K562 (cell line): ENCODE data around the gene PPT2. TPM values are rescaled to one million over a fixed set of nuclear protein-coding genes. Genes with fewer than 3 reads are reported as not detected.

Experiments used
- CBFB ChIP-seq: sonication (generic); formaldehyde crosslinking; IDR thresholded peaks from 2 replicates; pipeline ENCODE4 v1.4.0; 2020; ENCODE audit warnings: mild to moderate bottlenecking, missing genetic modification reagents
- COPS2 ChIP-seq: fragments of 450-650 bp; conservative IDR thresholded peaks from 2 replicates; pipeline ENCODE4 v1.6.1; 2016; ENCODE audit warnings: mild to moderate bottlenecking, moderate library complexity
- ETV1 ChIP-seq: fragments of 450-650 bp; conservative IDR thresholded peaks from 2 replicates; pipeline ENCODE4 v1.6.1; 2016; ENCODE audit warnings: missing genetic modification characterization, control low read depth, low read depth, missing compliant biosample characterization
- HCFC1 ChIP-seq: IDR thresholded peaks from 2 replicates; pipeline ENCODE4 v1.6.1; 2012; ENCODE audit warnings: low read depth, low read length, improper control_type of control experiment
- NFXL1 ChIP-seq: fragments of 450-650 bp; formaldehyde crosslinking; IDR thresholded peaks from 2 replicates; pipeline ENCODE4 v1.4.0; 2021; ENCODE audit warnings: mild to moderate bottlenecking
- RAD51 ChIP-seq: fragments of 450-650 bp; IDR thresholded peaks from 2 replicates; pipeline ENCODE4 v1.7.1; 2016; ENCODE audit warnings: low read depth, mild to moderate bottlenecking, borderline replicate concordance
- SIX5 ChIP-seq, 2 experiments: IDR thresholded peaks; 2 replicates each; pipeline ENCODE4 v1.6.1; 2011; ENCODE audit warnings: low read length in 2 of 2, borderline replicate concordance in 1 of 2, low read depth in 1 of 2, mild to moderate bottlenecking in 1 of 2, moderate library complexity in 1 of 2; ENCODE audit not compliant: insufficient read depth in 1 of 2
- TCFL5 ChIP-seq: fragments of 250-450 bp; sonication (Bioruptor Pico); conservative IDR thresholded peaks from 2 replicates; pipeline ENCODE4 v1.6.1; 2021; ENCODE audit warnings: mild to moderate bottlenecking, moderate library complexity, matching md5 sums
- ZBTB34 ChIP-seq: fragments of 250-450 bp; sonication (Bioruptor Pico); IDR thresholded peaks from 2 replicates; pipeline ENCODE4 v1.8.0; 2021; ENCODE audit warnings: mild to moderate bottlenecking, moderate library complexity
- ZC3H4 ChIP-seq: sonication (generic); formaldehyde crosslinking; IDR thresholded peaks from 2 replicates; pipeline ENCODE4 v1.9.0; 2021; ENCODE audit warnings: missing genetic modification reagents, borderline replicate concordance
- ZNF263 ChIP-seq: sonication (generic); formaldehyde crosslinking; IDR thresholded peaks from 2 replicates; pipeline ENCODE4 v1.8.0; 2022; ENCODE audit warnings: mild to moderate bottlenecking, missing genetic modification reagents, borderline replicate concordance
- polyA plus RNA-seq, 8 experiments: library from polyadenylated mRNA; depleted of rRNA in 4 of 8; stranded (reverse) in 5 of 8; unstranded in 3 of 8; fragments of >200 nt; fragmentation: Nextera tagmentation in 2 of 8; fragmentation: Illumina TruSeq in 1 of 8; extraction: Ambion mirVana in 2 of 8; extraction: Trizol in 1 of 8; gene quantifications; 2 replicates each; pipeline versions ENCODE4 v1.2.1 to v1.2.3, GENCODE V29; 2011 to 2014; ENCODE audit warnings: inconsistent platforms in 1 of 8, missing spikeins in 1 of 8
- total RNA-seq, 7 experiments: library from RNA; depleted of rRNA in 6 of 7; stranded (reverse); fragments of >200 nt in 6 of 7; fragmentation: Illumina TruSeq in 2 of 7; extraction: Trizol in 2 of 7; gene quantifications; 2 replicates each; pipeline versions ENCODE4 v1.2.1 to v1.2.3, GENCODE V29; 2011 to 2021; ENCODE audit warnings: low replicate concordance in 1 of 7
- TF ChIP-seq, protein P1 (sequence below), 2 experiments: fragments of 450-650 bp; IDR thresholded peaks; 2 replicates each; pipeline ENCODE4 v1.6.1; 2016; ENCODE audit warnings: mild to moderate bottlenecking in 2 of 2, borderline replicate concordance in 1 of 2, low read depth in 1 of 2, moderate library complexity in 1 of 2
- TF ChIP-seq, protein P2 (sequence below): IDR thresholded peaks from 2 replicates; pipeline ENCODE4 v1.6.1; 2016; ENCODE audit warnings: missing genetic modification characterization, missing compliant biosample characterization

PPT2 gene
- total and polyA plus RNA-seq, 9 of the 15 experiments (the other 6 are each of a cell fraction or from before 2014, with no cell fraction given), result 27.4 to 98.8 (median 69.9) TPM

GRCh38 chr6:32153564-32154513, at the start of gene PPT2 (continued):
- TF ChIP-seq, protein P1, sequence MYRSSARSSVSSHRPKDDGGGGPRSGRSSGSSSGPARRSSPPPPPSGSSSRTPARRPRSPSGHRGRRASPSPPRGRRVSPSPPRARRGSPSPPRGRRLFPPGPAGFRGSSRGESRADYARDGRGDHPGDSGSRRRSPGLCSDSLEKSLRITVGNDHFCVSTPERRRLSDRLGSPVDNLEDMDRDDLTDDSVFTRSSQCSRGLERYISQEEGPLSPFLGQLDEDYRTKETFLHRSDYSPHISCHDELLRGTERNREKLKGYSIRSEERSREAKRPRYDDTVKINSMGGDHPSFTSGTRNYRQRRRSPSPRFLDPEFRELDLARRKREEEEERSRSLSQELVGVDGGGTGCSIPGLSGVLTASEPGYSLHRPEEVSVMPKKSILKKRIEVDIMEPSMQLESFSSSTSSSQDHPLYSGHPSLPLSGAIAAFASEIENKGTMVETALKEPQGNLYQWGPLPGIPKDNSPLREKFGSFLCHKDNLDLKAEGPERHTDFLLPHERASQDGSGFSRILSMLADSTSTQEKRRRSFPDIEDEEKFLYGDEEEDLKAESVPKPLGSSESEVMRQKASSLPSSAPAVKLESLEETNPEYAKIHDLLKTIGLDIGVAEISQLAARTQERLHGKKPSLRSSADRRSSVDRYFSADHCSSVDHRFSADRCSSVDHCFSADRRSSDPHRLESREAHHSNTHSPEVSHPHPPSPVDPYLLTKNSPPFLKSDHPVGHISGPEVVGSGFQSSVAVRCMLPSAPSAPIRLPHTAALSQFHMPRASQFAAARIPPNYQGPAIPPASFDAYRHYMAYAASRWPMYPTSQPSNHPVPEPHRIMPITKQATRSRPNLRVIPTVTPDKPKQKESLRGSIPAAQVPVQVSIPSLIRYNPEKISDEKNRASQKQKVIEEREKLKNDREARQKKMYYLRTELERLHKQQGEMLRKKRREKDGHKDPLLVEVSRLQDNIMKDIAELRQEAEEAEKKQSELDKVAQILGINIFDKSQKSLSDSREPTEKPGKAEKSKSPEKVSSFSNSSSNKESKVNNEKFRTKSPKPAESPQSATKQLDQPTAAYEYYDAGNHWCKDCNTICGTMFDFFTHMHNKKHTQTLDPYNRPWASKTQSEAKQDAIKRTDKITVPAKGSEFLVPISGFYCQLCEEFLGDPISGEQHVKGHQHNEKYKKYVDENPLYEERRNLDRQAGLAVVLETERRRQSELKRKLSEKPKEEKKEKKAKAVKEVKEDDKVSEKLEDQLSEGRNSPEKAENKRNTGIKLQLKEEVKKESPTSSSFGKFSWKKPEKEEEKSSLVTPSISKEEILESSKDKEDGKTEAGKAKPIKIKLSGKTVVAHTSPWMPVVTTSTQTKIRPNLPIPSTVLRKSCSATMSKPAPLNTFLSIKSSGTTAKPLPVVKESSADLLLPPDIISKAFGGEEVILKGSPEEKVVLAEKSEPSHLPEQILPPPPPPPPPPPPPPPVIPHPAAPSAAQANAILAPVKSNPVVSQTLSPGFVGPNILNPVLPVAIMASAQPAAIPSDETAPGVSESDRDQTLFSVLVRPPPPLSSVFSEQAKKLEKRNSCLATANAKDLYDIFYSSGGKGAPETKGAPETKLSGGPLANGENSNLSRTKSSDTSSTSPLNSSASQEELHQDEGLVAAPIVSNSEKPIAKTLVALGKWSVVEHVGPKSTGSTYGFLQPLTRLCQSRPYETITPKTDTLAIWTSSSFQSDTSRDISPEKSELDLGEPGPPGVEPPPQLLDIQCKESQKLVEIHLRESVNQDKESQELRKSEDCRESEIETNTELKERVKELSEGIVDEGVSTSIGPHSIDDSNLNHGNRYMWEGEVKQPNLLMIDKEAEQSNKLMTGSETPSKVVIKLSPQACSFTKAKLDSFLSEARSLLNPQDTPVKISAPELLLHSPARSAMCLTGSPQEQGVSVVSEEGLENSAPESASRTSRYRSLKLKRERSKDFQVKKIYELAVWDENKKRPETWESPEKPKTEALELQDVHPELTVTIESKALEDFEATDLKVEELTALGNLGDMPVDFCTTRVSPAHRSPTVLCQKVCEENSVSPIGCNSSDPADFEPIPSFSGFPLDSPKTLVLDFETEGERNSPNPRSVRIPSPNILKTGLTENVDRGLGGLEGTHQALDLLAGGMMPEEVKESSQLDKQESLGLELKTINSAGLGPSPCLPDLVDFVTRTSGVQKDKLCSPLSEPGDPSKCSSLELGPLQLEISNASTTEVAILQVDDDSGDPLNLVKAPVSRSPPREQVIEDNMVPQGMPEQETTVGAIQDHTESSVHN (IDR thresholded peaks at IDR 0.05; ENCODE audit: borderline replicate concordance in 1 of 2, low read depth in 1 of 2), result no peak
- no peak for TF ChIP-seq TCFL5
- TF ChIP-seq CBFB (CRISPR knock-in tag), result no peak
- peak; percentile 7 to 27; a peak in 2 of 4 replicates for TF ChIP-seq SIX5 (IDR thresholded peaks at IDR 0.05; ENCODE audit: borderline replicate concordance in 1 of 2, insufficient read depth in 1 of 2, low read depth in 1 of 2, low read length in 2 of 2)
- peak; percentile 83 for TF ChIP-seq HCFC1
- no peak for TF ChIP-seq RAD51
- TF ChIP-seq COPS2, result no peak
- no peak for TF ChIP-seq ZNF263 (CRISPR knock-in tag)
- TF ChIP-seq NFXL1 (CRISPR knock-in tag), result no peak
- TF ChIP-seq, protein P2, sequence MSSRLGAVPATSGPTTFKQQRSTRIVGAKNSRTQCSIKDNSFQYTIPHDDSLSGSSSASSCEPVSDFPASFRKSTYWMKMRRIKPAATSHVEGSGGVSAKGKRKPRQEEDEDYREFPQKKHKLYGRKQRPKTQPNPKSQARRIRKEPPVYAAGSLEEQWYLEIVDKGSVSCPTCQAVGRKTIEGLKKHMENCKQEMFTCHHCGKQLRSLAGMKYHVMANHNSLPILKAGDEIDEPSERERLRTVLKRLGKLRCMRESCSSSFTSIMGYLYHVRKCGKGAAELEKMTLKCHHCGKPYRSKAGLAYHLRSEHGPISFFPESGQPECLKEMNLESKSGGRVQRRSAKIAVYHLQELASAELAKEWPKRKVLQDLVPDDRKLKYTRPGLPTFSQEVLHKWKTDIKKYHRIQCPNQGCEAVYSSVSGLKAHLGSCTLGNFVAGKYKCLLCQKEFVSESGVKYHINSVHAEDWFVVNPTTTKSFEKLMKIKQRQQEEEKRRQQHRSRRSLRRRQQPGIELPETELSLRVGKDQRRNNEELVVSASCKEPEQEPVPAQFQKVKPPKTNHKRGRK (tag), result no peak
- peak; percentile 87; the same call in 1 of the 2 replicates for TF ChIP-seq ZC3H4 (CRISPR knock-in tag)
- TF ChIP-seq ETV1 (tag), result peak; percentile 92
- no peak for TF ChIP-seq ZBTB34
